Activated effector memory CD4-positive, alpha-beta T cell treated with Interleukin-2 at 50 U/mL for 16 hours (primary cell): ENCODE results near the gene SNX17.

Source experiments
- DNase-seq: peaks from one replicate; pipeline ENCODE4 v3.0.0-alpha.2; 2020

The SNX17 gene

GRCh38 chr2:27369471-27370025 is 868 bp upstream of the SNX17 start:
- DNase-seq, result no peak

DNA sequence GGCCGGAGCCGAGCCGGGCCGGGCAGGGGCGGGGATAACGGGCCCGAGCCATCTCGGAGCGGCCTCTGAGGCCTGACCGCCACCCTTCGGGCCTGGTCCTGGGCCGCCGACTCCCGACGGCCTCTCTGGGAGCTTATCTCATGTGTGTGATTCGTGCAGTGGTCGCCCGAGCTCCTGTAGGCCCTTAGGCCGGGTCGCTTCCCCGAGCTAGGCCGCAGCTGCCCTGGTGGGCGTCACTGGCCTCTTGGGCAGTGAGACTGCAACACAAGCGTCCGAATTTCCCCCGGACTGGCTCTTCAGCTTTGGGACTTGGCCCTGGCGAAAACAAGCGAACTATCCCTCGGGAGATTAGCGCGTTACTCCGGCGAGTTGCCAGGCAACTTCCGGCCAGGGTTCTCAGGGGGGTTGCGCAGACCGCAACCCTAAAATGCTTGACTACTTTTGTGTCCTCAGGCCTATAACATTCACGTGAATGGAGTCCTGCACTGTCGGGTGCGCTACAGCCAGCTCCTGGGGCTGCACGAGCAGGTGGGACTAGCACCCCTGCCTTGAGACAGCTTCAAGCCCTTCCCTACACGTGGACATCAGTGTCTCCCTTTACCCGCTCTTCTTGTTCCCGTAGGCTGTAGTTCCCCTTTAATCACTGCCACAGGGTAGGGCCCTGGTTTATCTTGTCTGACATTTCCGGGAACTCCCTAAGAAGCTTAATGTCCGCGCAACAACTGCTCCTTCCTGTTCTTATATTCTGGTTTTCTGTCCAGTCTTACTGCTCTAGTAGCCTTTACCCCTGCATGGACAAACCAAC is 602 bp downstream of the SNX17 start:
- DNase-seq, result peak; percentile 8

- no peak for DNase-seq
Measured at GRCh38 chr2:27372937-27373336, 2.5 kb downstream of the SNX17 start.

GRCh38 chr2:27373567-27373966 is 3.2 kb downstream of the SNX17 start:
- no peak for DNase-seq

DNA sequence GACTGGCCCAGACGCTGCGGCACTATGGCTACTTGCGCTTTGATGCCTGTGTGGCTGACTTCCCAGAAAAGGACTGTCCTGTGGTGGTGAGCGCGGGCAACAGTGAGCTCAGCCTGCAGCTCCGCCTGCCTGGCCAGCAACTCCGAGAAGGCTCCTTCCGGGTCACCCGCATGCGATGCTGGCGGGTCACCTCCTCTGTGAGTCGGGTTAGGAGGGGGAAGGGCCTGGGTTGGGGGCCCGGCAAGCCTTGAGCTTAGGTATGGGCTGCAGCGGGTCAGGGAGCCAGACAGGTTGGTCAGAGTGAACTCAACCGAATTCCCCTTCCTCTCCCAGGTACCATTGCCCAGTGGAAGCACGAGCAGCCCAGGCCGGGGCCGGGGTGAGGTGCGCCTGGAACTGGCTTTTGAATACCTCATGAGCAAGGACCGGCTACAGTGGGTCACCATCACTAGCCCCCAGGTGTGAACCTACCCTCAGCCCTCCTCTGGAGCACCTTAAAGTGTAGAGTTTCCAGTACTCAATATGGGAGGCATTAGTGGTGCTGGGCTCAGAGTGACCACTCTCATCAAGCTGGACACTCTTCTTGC is 5.2 kb downstream of the SNX17 start:
- no peak for DNase-seq

DNA sequence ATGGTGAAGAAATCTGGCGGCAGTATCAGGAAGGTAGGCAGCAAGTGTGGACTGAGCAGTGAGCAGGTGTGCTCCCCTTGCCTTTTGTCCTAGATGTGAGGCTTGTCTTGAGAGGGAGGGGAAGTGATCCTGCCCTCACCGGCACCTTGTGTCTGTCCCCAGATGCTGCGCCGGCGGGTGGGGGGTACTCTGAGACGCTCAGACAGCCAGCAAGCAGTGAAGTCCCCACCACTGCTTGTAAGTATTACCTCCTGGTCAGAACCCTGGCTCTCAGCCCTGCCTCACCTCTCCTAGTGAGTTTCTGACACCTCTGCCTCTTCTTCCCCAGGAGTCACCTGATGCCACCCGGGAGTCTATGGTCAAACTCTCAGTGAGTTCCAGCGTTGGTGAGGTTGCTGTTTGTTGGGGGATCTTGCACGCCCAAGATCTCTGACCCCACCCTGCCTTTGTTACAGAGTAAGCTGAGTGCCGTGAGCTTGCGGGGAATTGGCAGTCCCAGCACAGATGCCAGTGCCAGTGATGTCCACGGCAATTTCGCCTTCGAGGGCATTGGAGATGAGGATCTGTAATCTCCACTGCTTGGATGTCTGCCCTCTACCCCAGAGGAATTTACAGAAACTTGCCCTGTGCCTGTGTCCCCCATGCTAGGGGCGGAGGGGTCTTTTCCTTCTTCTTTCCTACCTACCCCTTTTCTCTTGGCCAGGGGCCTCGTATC is 5.9 kb downstream of the SNX17 start:
- no peak for DNase-seq

GRCh38 chr2:27376866-27377617 is 6.6 kb downstream of the SNX17 start:
- DNase-seq, result no peak

- DNase-seq, result no peak
Measured at GRCh38 chr2:27377618-27378095, 7.2 kb downstream of the SNX17 start.

- DNase-seq, result no peak
Measured at GRCh38 chr2:27378096-27378808, 7.8 kb downstream of the SNX17 start.

GRCh38 chr2:27378809-27379290 is 8.4 kb downstream of the SNX17 start:
- no peak for DNase-seq

DNA sequence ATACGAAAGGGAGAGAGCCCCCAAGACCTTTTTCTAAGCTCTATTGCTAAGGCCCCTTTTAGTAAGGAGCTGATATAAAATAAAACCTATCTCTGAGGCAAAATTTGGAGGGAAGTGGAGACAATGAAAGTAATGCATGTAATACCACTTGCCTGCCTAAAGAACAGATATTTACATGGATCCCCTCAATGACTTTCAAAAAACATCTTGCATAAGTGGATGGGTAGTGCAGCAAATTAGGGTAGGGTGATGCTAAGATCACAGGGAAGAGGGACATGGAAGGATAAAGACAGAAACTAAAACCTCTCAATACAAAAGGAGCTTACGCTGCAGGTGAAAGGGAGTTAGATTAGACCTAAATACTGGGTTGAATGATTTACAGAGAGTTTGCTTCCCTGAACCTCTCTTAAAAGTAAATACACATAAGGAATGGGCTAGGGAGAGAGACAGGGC is 9.0 kb downstream of the SNX17 start:
- DNase-seq, result no peak

- no peak for DNase-seq
Measured at GRCh38 chr2:27379836-27380625, 9.6 kb downstream of the SNX17 start.

- DNase-seq, result peak; percentile 83
Measured at GRCh38 chr2:27380626-27381545, 10.5 kb downstream of the SNX17 start, which contains the start of gene ZNF513. Gene ZNF513 (minus strand): TSS chr2:27380734. CDS start chr2:27380526, 208 bp downstream.

DNA sequence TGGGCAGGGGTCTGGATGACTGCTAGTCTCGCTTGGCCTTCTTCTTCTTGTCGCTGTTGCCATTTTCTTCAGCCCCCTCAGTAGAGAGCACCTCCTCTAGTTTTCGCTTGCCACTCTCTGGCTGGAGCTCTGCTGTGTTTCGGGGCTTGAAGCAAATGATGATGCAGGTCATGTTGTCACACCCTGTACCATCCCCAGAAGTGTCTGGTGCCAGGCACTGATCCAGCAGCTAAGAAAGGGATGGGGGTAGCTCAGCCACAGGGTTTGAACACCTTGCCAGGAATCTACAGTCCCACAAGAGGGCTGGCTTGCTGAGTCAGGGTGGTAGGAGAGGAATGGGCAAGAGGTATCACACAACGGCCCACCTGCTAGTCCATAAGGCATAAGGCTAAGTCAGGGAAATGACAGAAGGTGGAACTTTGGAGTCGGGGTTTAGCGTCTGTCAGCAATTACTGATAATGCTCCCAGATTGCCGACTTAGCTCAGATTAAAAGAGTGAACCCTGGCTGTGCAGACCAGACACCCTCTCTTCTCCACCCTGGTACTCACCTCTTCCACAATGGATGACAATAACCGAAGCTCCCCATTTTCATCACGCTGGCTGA is 11.3 kb downstream of the SNX17 start:
- no peak for DNase-seq

GRCh38 chr2:27390822-27391679 is 20.6 kb downstream of the SNX17 start:
- no peak for DNase-seq

DNA sequence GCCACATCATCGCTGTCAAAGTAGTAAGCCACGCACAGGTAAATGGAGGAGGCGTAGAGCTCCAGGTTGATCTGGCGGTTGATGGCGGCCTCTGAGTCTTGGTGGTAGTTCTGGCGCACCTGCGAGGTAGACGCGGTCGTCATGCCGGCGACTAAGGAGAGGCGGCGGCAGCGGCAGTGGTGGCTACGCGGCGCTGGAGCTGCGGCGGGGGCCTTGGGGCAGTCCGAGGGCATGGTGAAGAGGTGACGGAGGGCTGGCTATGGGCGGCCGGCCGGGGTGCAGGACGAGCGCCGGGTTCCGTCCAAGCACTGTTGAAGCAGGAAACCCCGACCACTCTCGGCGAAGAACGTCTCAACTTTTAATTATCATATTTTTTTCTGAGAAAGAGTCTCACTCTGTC is 22.8 kb downstream of the SNX17 start:
- no peak for DNase-seq

- no peak for DNase-seq
Measured at GRCh38 chr2:27398962-27399361, 28.5 kb downstream of the SNX17 start.
